Spinal cord (tissue), 10 donors: ENCODE results near the gene NTRK1. TPM values are rescaled to one million over a fixed set of nuclear protein-coding genes. Genes with fewer than 3 reads are reported as not detected.

ENCODE experiments used
- DNase-seq, 6 donors: peaks; one replicate each; pipeline versions ENCODE4 v3.0.0 to v3.0.0-alpha.2; 2013 to 2015; ENCODE audit warnings: low spot score in 6 of 6, low read depth in 4 of 6
- H3K27ac ChIP-seq: one replicate; pipeline ENCODE4 v1.5.1; 2013; ENCODE audit warnings: low read depth, low read length, control low read depth
- H3K27me3 ChIP-seq: one replicate; pipeline ENCODE4 v1.6.1; 2013; ENCODE audit warnings: low read length; ENCODE audit not compliant: control insufficient read depth, insufficient read depth
- H3K36me3 ChIP-seq: one replicate; pipeline ENCODE4 v1.6.1; 2013; ENCODE audit warnings: low read length; ENCODE audit not compliant: control insufficient read depth, insufficient read depth
- H3K4me1 ChIP-seq: one replicate; pipeline ENCODE4 v1.6.1; 2013; ENCODE audit warnings: low read length; ENCODE audit not compliant: control insufficient read depth, insufficient read depth
- H3K4me3 ChIP-seq: one replicate; pipeline ENCODE4 v1.5.1; 2013; ENCODE audit warnings: low read depth, low read length, control low read depth
- H3K9me3 ChIP-seq: one replicate; pipeline ENCODE4 v1.6.1; 2013; ENCODE audit warnings: low read length; ENCODE audit not compliant: control insufficient read depth, insufficient read depth
- WGBS: methylation state at CpG from one replicate; pipeline ENCODE4 v1.1.5; 2013; ENCODE audit warnings: missing lambda C conversion rate; ENCODE audit not compliant: insufficient coverage; 5-methylcytosine and 5-hydroxymethylcytosine counted together
- long read RNA-seq, 4 donors: transcript quantifications; one replicate each; lab custom pipeline, GENCODE V29; 2026
- polyA plus RNA-seq, 2 donors: library from polyadenylated mRNA; unstranded; fragments of 120-200 nt; gene quantifications; one replicate each; pipeline ENCODE4 v1.2.1, GENCODE V29; 2013; ENCODE audit not compliant: insufficient read length in 2 of 2
- total RNA-seq, 2 donors: library from RNA; depleted of rRNA in 1 of 2; stranded (reverse); fragments of 120-200 nt in 1 of 2; fragments of >200 nt in 1 of 2; gene quantifications; one replicate each; pipeline versions ENCODE4 v1.2.3 to v1.2.4, GENCODE V29; 2013 to 2014
- donor health status: healthy.

NTRK1 gene
- total RNA-seq (10 to 100 TPM in 1 of 2 donors, 1 to 10 TPM in 1; 2.6 to 13.5 TPM), polyA plus RNA-seq (1 to 10 TPM; 1.7 to 2.8 TPM)
- long read RNA-seq, donor 1 = 0 reads
- long read RNA-seq, donor 2 = 0 reads
- long read RNA-seq, donor 3 = 0 reads
- long read RNA-seq, donor 4 = 0 reads

DNA sequence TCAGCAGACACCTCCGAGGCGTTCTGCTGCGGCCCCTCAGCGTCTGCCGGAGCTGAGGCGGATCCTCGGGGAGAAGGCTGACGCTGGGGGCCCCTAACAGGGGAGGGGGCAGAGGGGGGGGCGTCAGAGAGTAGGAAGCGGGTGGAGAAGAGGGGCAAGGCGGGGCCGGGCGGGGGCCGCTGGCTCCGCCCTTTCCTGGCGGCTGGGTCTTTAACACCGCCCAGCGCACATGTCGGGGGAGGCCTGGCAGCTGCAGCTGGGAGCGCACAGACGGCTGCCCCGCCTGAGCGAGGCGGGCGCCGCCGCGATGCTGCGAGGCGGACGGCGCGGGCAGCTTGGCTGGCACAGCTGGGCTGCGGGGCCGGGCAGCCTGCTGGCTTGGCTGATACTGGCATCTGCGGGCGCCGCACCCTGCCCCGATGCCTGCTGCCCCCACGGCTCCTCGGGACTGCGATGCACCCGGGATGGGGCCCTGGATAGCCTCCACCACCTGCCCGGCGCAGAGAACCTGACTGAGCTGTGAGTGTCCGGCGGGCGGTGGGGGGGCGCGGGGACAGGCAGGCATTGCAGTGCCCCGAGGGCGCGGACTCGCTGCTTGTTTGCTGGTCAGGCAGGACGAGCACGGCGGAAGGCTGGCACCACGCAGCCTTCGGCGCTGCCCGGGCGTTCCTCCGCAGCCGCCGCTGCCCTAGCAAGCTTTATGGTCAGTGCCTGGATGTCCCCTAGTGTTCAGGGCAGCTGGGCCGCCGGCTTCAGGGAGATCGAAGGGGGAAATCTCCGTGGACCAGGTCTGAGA, at the start of gene NTRK1:
TSS of gene NTRK1 (plus strand) at position 238 of the 796 bp plus-strand sequence. CDS start at position 308, 70 bp downstream.
- Histone ChIP-seq H3K27ac (no peak within 1 kb of the TSS), H3K4me3 (peak within 1 kb of the TSS; percentile 16), H3K4me1 (peaks cover 31% of the 10 kb centered on the region), H3K9me3 (no peaks in the 10 kb centered on the region), H3K27me3 (peaks cover 82% of the 10 kb centered on the region), H3K36me3 (no peaks in the 10 kb centered on the region)
- 2% methylated on average over 69 of the region's 69 CpGs for WGBS
- DNase-seq = peak in 2 of 6 donors; percentile 48 to 62

DNA sequence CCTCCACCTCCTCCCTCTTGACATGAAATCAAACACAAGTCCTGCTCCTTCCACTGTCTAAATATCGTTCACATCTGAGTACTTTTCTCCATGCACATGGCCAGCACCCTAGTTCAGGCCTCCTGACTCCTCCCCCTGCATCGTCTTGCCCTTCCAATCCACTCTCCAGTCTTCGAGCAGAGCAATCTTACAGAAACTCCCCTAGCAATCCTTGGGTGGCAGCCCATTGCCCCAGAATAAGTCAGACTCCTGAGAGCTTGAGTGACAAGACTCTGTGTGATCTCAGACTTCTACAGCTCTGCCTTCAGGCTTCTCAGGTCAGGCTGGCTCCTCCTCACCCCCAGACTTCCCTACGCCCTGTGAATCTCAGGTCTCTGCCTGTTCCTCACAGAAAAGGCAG, 49.5 kb upstream of the NTRK1 start:
- H3K36me3 ChIP-seq = peaks cover 4% of the 10 kb centered on the region
- no peak for DNase-seq
- no peaks in the 10 kb centered on the region for H3K9me3 ChIP-seq
- no peak overlapping the region for H3K4me3 ChIP-seq
- H3K27me3 ChIP-seq = peaks cover 13% of the 10 kb centered on the region
- H3K4me1 ChIP-seq = peaks cover 32% of the 10 kb centered on the region
- WGBS = 53% methylated on average over 4 of the region's 4 CpGs
- H3K27ac ChIP-seq = no peak overlapping the region

DNA sequence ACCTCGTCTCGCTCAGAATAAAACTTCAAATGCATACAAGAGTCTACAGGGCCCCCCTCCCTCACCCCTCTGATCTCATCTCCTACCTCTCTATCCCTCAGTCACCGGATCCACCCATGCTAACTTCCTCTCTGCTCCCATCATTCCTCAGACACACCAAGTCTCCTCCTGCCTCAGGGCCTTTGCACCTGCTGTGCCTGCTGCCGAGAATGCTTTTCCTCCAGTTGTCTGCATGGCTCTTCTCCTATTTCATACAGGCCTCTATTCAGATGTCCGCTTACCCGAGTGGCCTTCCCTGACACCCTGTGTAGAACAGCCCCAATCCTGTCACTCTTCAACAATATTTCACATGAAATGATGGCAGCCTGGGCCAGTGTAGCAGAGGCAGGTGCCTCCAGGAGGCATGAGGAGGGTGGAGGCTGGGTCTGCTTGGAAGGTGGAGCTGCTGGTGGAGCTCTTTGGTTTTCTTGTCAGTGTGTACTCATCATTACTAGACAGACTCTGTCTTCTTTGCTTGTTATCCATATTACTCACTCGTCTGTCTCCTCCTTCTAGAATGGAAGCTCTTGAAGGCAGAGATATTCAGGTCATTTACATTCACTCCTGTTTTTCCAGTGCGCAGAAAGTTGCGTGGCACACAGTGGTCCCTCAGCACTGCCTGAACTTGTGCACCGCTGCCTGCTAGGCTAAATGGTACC, 48.2 kb upstream of the NTRK1 start:
- Histone ChIP-seq H3K4me1 (peaks cover 32% of the 10 kb centered on the region), H3K9me3 (no peaks in the 10 kb centered on the region), H3K27me3 (peaks cover 13% of the 10 kb centered on the region), H3K4me3 (no peak overlapping the region), H3K36me3 (peaks cover 4% of the 10 kb centered on the region), H3K27ac (no peak overlapping the region)
- no peak for DNase-seq
- WGBS = 94% methylated on average over 9 of the region's 10 CpGs

DNA sequence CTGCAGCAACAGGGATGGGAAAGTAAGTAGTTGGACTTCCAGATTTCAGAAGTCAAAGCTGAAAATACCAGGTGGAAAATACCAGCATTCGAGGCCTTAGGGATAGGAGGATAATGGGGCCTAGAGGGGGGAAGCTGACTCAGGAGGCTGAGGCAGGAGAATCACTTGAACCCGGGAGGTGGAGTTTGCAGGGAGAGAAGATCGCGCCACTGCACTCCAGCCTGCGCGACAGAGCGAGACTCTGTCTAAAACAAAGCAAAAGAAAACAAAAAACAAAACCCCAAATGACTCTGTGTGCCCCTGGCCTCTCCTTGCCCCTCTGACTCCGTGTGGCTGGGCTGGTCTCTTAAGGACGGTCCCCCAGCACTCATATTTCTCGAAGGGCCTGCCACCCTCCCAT, 47.4 kb upstream of the NTRK1 start:
- DNase-seq = no peak
- WGBS = 33% methylated on average over 4 of the region's 10 CpGs

DNA sequence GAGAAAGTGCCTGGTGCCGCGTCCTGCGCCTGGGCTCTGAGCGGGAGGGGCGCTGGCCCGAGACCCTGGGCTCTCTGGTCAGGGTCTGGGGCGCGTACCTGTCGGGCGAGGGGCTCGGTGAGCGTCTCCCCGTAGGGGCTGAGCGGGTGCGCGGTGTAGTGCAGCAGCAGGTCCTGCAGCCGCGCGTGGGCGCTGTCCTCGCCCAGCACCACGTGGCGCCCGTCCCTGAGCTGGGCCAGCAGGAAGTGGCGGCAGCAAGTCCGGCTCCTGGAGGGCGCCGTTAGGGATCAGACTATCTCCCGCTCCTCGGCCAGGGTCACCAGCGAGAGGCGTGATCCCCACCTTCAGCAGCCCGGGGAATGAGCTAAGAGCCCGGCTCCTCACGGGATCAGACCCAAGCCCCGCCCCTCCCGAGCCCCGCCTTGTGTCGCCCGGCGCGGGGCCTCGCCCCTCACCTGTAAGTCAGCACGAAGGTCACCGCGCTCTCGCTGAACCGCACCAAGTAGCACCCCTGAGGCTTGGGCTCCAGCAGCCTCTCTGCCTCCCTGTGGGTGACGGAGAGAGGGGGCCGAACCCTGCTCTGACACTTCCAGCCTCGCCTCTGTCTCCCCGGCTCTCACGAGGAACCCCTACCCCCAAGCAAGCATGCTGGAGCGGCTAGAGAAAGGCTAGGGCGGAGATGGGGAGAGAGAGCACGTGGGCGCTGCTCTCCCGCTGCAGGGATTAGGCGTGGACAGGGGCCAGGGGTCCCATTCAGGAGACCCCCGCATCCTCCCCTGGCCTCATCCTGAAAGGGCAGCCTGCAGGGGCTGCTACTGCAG, 46.7 kb upstream of the NTRK1 start:
- Histone ChIP-seq H3K27ac (no peak overlapping the region), H3K27me3 (peaks cover 13% of the 10 kb centered on the region), H3K36me3 (no peaks in the 10 kb centered on the region), H3K9me3 (no peaks in the 10 kb centered on the region), H3K4me3 (peak overlapping the region; percentile 45), H3K4me1 (peaks cover 32% of the 10 kb centered on the region)
- WGBS = 3% methylated on average over 55 of the region's 60 CpGs
- DNase-seq = peak in 2 of 6 donors; percentile 67 to 68

More for the DNA sequence above, 47.4 kb upstream of the NTRK1 start:
- H3K36me3 ChIP-seq = peaks cover 4% of the 10 kb centered on the region
- H3K27ac ChIP-seq = no peak overlapping the region
- H3K4me3 ChIP-seq = peak overlapping the region; percentile 45
- peaks cover 13% of the 10 kb centered on the region for H3K27me3 ChIP-seq
- H3K4me1 ChIP-seq = peaks cover 32% of the 10 kb centered on the region
- H3K9me3 ChIP-seq = no peaks in the 10 kb centered on the region

DNA sequence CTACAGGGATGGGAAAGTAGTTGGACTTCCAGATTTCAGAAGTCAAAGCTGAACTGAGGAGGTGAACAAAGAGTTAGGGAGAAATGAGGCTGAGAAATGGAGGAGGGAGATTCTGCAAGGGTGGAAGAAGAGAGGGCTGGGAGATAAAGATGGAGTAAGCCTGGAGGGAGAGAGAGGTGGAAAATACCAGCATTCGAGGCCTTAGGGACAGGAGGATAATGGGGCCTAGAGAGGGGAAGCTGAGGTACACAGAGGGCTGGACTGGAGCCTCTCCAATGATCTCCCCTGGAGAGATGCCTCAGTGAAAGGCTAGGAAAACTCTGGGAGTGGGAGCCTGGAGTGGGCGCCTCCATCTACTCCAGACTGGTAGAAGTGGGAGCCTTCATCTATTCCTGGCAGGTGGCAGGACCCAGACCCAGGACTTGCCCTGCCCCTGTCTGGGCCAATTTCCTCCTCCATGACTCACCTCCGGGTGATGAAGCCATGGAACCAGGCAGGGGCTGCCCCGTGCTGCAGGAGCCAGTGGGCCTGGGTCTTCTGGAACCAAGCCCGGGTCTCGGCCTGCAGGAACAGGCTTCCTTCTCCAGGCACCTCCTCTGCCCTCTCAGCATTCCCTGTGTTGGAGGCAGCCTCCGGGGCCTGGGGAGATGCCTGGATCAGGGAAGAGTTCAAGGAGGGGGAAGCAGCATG, 45.9 kb upstream of the NTRK1 start:
- H3K27ac ChIP-seq = no peak overlapping the region
- H3K4me3 ChIP-seq = no peak overlapping the region
- WGBS = 93% methylated on average over 4 of the region's 7 CpGs

DNA sequence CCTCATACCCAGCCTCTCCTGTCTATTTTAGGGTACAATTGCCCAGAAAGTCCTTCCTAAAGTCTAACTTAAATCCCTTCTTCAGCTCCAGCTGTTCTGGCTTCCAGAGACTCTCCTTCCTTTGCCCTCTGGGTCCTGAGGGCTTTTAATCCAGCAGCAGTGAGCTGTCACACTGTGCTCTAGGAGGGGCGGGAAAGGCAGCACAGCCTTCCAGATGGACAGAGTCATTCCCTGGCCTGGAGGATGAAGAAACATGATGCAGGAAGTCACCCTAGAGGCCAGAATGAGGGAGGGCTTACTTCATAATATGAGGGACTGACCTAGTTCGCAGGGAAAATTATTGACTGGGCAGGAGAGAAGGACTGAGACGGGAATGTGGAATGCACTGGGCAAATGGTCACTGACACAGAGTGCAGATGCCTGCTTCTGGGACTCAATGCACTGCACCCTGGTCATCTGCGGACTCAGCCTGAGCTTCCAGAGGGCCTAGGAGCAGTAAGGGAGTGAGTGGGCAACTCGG, 45.3 kb upstream of the NTRK1 start:
- no peaks in the 10 kb centered on the region for H3K9me3 ChIP-seq
- 46% methylated on average over 5 of the region's 5 CpGs for WGBS
- H3K4me1 ChIP-seq = peaks cover 32% of the 10 kb centered on the region
- DNase-seq = no peak
- no peaks in the 10 kb centered on the region for H3K36me3 ChIP-seq
- H3K4me3 ChIP-seq = no peak overlapping the region
- H3K27me3 ChIP-seq = peaks cover 13% of the 10 kb centered on the region
- no peak overlapping the region for H3K27ac ChIP-seq

More for the DNA sequence above, 45.9 kb upstream of the NTRK1 start:
- Histone ChIP-seq H3K36me3 (no peaks in the 10 kb centered on the region), H3K27me3 (peaks cover 13% of the 10 kb centered on the region), H3K9me3 (no peaks in the 10 kb centered on the region), H3K4me1 (peaks cover 32% of the 10 kb centered on the region)
- no peak for DNase-seq

DNA sequence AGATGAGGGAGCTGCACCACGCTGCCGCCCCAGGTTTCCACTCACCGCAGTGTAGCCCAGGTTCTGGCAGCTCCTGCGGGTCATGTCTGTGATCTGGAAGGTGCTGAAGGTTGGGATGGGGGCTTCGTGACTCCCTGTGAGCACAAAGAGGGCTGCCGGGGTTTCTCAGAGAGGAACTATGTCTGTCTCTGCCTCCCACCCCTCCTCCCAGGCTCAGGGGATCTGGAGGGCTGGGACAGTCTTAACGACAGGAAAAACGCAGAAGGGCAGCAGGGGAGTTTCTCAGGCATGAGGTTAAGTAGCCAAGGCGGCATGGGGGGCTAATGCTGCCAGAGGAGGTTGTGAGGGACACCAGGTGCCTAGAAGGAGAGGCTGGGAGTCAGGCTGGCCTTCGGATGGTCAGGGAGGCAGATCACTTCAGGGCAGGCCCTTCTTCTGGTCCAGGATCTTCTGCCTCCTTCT, 44.7 kb upstream of the NTRK1 start:
- peaks cover 32% of the 10 kb centered on the region for H3K4me1 ChIP-seq
- H3K27ac ChIP-seq = no peak overlapping the region
- 61% methylated on average over 8 of the region's 10 CpGs for WGBS
- DNase-seq = no peak
- H3K27me3 ChIP-seq = peaks cover 13% of the 10 kb centered on the region
- H3K4me3 ChIP-seq = no peak overlapping the region
- H3K9me3 ChIP-seq = no peaks in the 10 kb centered on the region
- no peaks in the 10 kb centered on the region for H3K36me3 ChIP-seq
